CD4-positive, alpha-beta T cell treated with Interleukin-2 at 100 ng/mL for 4 hours (primary cell): ENCODE results near the gene AGPAT4.

ENCODE experiments used
- DNase-seq: peaks from one replicate; pipeline ENCODE4 v3.0.0-alpha.2; 2020; ENCODE audit warnings: low spot score

The AGPAT4 gene

GRCh38 chr6:161281092-161281491, 7.2 kb upstream of the AGPAT4 start:
- DNase-seq: no peak

GRCh38 chr6:161279677-161280415, 6.0 kb upstream of the AGPAT4 start:
- no peak for DNase-seq

DNA sequence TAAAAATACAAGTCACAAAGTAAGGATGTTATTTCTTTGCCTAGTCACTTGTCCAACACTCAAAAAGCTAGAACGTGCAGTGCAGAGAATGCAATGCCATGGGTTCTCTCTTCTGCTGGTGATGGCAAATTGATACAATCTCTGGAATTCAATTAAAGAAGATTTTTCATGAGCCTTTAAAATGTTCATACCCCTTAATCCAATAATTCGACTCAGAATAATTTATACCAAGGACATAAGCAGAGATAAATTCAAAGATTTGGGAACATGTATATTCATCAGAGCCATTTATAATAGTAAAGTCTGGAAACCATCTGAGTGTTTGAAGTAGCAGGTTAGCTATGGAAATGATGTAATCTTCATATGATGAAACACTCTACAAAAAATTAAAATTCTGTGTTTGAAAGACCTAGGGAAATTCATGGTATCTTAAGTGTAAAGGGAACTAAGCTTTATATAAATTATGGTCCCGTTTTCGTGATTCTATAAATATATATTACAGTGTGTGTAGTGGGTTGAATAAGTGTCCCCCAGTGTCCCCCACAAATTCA, 2.8 kb upstream of the AGPAT4 start:
- no peak for DNase-seq

DNA sequence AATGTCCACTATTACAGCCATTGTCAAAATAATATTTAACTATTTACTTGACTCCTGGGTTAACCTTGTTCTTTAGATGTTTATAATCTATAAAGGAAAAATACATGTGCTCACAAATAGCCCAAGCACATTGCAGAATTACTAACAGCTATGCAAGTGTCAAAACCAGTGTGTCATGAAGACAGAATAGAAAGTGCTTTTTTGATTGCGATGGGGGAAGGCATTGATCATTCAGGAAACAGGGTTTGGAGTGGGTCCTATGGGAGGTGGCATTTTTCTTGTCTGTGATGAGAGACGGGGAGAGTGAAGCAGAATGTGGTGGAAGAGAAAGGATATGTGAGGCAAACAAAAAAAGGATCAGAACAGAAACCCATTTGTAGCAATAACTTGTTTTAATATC, 1.0 kb upstream of the AGPAT4 start:
- no peak for DNase-seq

- no peak for DNase-seq
Measured at GRCh38 chr6:161274488-161274858, 612 bp upstream of the AGPAT4 start.

DNA sequence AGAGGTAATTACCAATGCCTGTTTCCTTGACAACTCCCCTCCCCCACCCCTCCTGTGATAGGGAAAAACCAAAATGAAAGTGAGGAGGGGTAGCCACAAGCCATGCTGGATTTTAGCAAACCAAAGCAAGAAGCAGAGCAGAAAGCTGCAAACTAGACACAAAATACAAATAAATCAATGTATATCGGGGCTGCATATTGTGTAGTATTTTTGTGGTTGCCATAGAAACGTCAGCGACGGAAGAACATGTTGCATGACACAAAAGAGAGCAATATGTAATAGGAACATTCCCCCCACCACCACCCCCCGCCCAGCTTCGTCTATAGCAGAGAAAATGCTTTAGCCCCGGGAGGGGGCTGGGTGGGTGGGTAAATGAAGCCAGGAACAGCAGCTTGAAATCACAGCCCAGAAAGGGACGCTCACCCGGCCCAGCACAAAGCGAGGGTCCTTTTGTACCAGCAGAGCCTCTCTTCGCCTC, 548 bp downstream of the AGPAT4 start:
- DNase-seq: peak; percentile 76

- DNase-seq: no peak
Measured at GRCh38 chr6:161272635-161273273, 1.1 kb downstream of the AGPAT4 start.

- no peak for DNase-seq
Measured at GRCh38 chr6:161271343-161272030, 2.4 kb downstream of the AGPAT4 start.

- no peak for DNase-seq
Measured at GRCh38 chr6:161270116-161270515, 3.7 kb downstream of the AGPAT4 start.

GRCh38 chr6:161269310-161269709, 4.6 kb downstream of the AGPAT4 start:
- no peak for DNase-seq

DNA sequence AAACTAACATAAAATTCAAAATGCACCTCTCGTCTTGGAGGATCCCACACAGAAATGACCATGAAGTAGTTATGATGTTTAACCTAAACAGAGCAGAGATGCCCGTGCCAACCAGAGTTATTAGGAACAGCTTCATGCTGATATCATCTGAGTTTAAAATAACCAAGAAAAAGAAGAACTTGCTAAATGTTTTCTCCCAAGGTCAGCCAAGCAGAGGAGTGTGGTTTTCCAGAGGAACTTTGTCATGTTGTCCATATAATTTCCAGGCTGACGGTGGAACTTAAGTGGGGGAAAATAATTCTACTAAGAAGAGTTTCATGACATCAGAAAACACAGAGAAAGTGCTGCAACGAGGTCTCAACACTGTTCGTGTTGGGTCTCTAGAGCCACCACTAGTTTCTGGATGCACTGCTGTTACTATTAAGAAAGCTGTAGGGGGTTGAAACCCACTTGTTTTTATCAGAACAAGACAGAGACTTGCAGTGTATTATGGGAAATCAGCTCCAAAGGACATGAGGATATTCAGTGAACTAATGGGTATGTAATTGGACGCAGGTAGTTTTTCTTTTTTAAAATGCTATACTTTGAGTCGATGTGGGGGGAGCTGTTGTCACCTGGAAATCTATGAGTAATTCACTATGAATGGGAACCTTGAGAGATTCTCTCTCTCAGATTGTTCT, 5.2 kb downstream of the AGPAT4 start:
- no peak for DNase-seq

DNA sequence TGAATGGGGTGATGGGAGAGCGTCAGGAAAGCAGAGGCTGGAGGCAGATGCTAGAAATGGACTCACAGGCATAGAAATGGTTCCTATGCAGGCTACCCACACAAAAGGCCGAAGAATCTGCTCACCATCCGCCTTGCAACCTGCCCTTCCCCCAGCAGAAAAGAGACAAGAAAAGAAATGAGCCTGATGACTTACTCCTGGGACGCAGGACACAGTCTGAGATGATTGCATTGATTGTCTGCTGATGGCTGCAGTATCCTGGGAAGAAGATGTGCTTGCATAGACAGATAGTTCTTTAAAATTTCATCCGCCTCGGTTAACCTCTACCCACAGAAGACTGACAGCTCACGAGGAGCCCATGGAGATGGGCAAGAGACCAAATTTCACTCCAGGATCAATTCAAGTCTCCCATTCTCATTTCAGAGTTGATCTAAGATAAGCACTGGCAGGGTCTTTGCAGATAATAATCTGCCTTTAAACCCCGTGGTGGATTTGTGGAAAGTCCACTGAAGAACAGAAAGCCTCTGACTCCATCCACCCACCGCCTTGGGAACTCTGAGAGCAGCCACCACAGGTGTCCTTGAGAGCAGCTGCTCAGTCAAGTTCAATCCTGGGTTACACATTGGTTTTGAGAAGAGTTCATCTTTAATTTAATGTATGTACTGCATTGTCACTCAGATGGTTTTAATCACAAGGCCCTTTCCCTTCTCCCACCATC, 7.2 kb downstream of the AGPAT4 start:
- no peak for DNase-seq

DNA sequence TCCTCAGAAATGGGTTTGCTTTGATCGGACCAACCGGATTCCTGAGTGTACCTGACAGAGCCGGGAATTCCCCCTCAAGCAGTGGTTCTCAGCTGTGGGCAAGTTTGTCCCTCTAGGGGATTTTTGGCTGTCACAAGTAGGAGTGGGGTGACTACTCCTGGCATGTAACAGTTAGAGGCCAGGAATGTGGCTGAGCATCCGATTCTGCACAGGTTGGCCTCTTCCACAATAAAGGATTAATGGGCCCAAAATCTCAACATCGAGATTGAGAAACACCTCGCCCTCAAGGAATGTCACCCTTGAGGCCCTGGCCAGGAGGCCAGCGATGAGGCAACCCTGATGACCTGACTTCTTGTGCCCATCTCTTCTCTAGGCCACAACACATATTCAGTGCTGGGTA, 7.9 kb downstream of the AGPAT4 start:
- no peak for DNase-seq

DNA sequence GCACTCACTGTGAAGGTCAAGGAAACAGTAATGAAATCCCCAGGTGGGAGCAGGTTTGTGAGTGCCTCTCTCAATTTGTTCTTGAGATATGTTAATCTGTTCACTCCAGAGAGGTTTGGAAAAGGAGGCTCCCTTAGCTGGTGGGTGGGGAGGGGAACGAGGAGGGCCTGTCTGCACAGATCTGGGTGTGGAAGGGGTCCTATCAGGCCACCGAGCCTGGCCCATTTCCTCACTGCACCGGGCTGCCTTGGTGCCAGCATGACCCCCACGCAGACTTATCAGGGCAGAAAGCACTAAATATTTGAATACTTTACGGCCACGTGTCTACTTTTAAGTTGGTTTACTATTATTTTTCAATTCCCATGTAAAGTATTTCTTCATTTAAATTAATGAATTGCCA, 8.3 kb downstream of the AGPAT4 start:
- DNase-seq: no peak

DNA sequence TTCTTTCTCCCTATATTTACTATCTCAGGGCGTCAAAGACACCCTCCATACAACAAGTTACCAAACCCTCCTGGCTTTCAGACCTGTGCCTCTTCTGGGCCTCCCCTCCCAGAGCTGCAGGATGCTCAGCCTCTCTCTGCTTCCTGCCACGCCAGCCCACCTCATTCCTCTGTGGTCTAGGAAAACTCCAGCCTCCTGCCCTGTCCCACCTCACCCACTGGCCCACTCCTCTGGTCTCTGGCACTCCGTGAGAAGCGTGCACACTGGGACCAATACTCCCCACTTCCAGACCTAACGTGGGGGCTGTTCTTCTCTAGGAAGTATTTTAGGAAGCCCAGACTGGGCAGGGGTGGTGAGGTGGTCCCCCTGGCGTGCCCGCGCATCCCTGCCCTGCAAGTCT, 9.7 kb downstream of the AGPAT4 start:
- no peak for DNase-seq

DNA sequence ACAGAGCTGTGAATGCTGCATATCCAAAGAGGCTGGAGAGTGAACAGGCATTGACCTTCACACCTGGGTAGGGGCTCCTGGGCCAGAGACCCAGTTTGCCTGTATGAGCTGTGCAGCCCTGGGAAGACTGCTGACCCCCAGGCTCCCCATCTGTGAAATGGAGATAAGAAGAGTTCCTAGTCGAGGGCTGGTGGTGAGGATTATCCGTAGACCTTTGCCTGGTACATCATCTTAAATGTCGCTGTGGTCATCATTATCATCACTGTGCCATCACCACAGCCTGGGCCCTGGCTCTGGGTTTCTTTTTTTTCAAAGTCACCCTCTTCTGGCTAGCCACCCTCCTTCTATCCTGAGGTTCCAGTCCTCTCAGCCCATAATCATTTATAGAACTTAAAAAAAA, 12.0 kb downstream of the AGPAT4 start:
- no peak for DNase-seq

DNA sequence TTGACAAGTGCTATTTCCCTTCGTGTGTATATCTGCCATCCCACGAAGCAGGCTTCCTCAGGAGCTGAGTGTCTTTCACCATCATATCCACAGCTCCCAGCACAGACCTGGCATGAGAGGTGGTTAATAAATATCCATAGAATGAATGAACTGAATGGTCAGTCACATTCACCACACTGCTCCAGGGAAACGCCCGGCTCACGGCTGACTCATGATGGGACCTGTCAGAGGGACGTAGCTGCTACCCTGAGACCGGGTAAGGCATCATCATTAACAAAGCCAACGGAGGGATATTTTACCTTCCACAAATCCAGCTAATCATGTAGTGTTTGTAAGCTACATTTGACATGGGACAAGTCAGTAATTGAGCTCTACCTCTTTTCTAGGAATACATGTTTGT, 12.5 kb downstream of the AGPAT4 start:
- no peak for DNase-seq

GRCh38 chr6:161259302-161259701, 14.6 kb downstream of the AGPAT4 start:
- DNase-seq: no peak

GRCh38 chr6:161257793-161258457, 15.9 kb downstream of the AGPAT4 start:
- DNase-seq: no peak

DNA sequence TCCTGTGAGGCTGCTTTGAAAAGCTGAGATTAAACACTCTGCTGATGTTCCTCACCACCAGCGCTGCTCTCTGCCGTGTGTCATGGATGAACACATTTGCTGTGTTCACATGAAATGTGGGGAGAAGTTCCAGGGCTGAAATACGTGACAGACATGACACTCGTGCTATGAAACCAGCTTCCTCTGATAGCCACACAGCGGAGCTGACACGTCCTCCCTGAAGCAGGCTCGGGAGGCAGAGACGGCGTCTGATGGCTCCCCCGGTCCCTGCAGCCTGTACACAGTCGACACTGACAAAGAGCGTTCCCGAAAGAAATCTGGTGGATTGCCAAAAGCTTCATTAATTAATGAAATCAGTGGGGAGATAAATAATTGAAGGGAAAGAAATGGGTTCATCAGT, 17.5 kb downstream of the AGPAT4 start:
- no peak for DNase-seq

DNA sequence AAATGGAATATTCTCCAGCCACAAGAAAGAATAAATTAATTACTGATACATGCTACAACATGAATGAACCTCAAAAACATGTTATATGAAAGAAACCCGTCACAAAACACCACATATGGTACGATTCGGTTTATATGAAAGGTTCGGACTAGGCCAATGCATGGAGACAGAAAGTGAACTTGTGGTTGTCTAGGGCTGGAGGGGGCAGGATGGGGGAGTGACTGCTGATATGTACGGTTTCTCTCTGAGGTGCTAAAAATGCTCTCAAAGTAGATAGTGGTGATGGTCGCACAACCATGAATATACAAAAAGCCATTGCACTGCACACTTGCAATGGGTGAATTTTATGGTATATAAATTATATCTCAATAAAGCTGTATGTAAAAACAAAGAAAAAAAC, 18.3 kb downstream of the AGPAT4 start:
- no peak for DNase-seq
